WTC11 (cell line): ENCODE results near the gene MCM7. TPM values are rescaled to one million over a fixed set of nuclear protein-coding genes. Genes with fewer than 3 reads are reported as not detected.

Experiments used
- ATAC-seq: fragments of 200-7000 bp; cut with Tn5 transposase; 2 replicates; pipeline ENCODE4 v1.10.0; 2021; ENCODE audit warnings: mild to moderate bottlenecking, moderate library complexity
- CTCF ChIA-PET: fragments of 300-600 bp; sonication (Branson Sonifier 250); formaldehyde crosslinking; loops from one replicate; lab custom pipeline; 2021; ENCODE audit warnings: antibody characterized with exemption; lab: Charles Lee
- POLR2A ChIA-PET: fragments of 350-600 bp; sonication (Branson Sonifier 250); formaldehyde crosslinking; loops from one replicate; lab custom pipeline; 2021; ENCODE audit warnings: antibody characterized with exemption; lab: Charles Lee
- DNase-seq: peaks from one replicate; pipeline ENCODE4 v3.0.0; 2021; ENCODE audit warnings: low spot score
- H3K27ac Mint-ChIP-seq: 2 replicates; pipeline ENCODE4 v1.8.0; 2021; ENCODE audit warnings: mixed read lengths
- H3K27me3 Mint-ChIP-seq: 2 replicates; pipeline ENCODE4 v1.8.0; 2021; ENCODE audit warnings: low read depth, mild to moderate bottlenecking, moderate library complexity, mixed read lengths
- H3K36me3 Mint-ChIP-seq: 2 replicates; pipeline ENCODE4 v1.8.0; 2021; ENCODE audit warnings: mixed read lengths
- H3K4me1 Mint-ChIP-seq: 2 replicates; pipeline ENCODE4 v1.8.0; 2022; ENCODE audit warnings: mixed read lengths
- H3K4me3 Mint-ChIP-seq: 2 replicates; pipeline ENCODE4 v1.8.0; 2021; ENCODE audit warnings: mild to moderate bottlenecking, moderate library complexity, mixed read lengths
- H3K9me3 Mint-ChIP-seq: 2 replicates; pipeline ENCODE4 v1.8.0; 2021; ENCODE audit warnings: mixed read lengths
- ATF1 ChIP-seq: sonication (generic); formaldehyde crosslinking; IDR thresholded peaks from 2 replicates; pipeline ENCODE4 v1.8.1; 2023; ENCODE audit warnings: mild to moderate bottlenecking, moderate library complexity, missing genetic modification reagents
- CBFB ChIP-seq: sonication (generic); formaldehyde crosslinking; IDR thresholded peaks from 2 replicates; pipeline ENCODE4 v1.8.1; 2022; ENCODE audit warnings: mild to moderate bottlenecking, low read depth, missing genetic modification reagents
- EMX1 ChIP-seq: fragments of 250-450 bp; sonication (Bioruptor Pico); IDR thresholded peaks from 2 replicates; pipeline ENCODE4 v1.8.0; 2021; ENCODE audit warnings: mild to moderate bottlenecking
- FOXP1 ChIP-seq: sonication (generic); formaldehyde crosslinking; IDR thresholded peaks from 2 replicates; pipeline ENCODE4 v1.8.0; 2022; ENCODE audit warnings: missing genetic modification reagents, mild to moderate bottlenecking, moderate library complexity, borderline replicate concordance
- JAZF1 ChIP-seq: fragments of 250-450 bp; sonication (Bioruptor Pico); IDR thresholded peaks from 2 replicates; pipeline ENCODE4 v1.9.0; 2021; ENCODE audit warnings: moderate library complexity, mild to moderate bottlenecking, inconsistent platforms
- NFATC4 ChIP-seq: fragments of 250-450 bp; sonication (Bioruptor Pico); IDR thresholded peaks from 2 replicates; pipeline ENCODE4 v1.9.0; 2021; ENCODE audit warnings: mild to moderate bottlenecking
- NR2C2 ChIP-seq: sonication (generic); formaldehyde crosslinking; IDR thresholded peaks from 2 replicates; pipeline ENCODE4 v1.8.0; 2022; ENCODE audit warnings: mild to moderate bottlenecking, missing genetic modification reagents
- PRRX2 ChIP-seq: fragments of 250-450 bp; sonication (Bioruptor Pico); IDR thresholded peaks from 2 replicates; pipeline ENCODE4 v1.8.0; 2021; ENCODE audit warnings: mild to moderate bottlenecking
- SMAD4 ChIP-seq: sonication (generic); formaldehyde crosslinking; IDR thresholded peaks from 2 replicates; pipeline ENCODE4 v1.8.0; 2022; ENCODE audit warnings: mild to moderate bottlenecking, missing genetic modification reagents
- SOX15 ChIP-seq: fragments of 250-450 bp; sonication (Bioruptor Pico); IDR thresholded peaks from 2 replicates; pipeline ENCODE4 v1.9.0; 2021; ENCODE audit warnings: mild to moderate bottlenecking
- ZBTB21 ChIP-seq: sonication (generic); formaldehyde crosslinking; IDR thresholded peaks from 2 replicates; pipeline ENCODE4 v1.8.1; 2023; ENCODE audit warnings: mild to moderate bottlenecking, missing genetic modification reagents, borderline replicate concordance
- ZNF396 ChIP-seq: fragments of 250-450 bp; sonication (Bioruptor Pico); IDR thresholded peaks from 2 replicates; pipeline ENCODE4 v1.8.0; 2021; ENCODE audit warnings: mild to moderate bottlenecking, moderate library complexity, borderline replicate concordance
- ZNF671 ChIP-seq: fragments of 250-450 bp; sonication (Bioruptor Pico); IDR thresholded peaks from 2 replicates; pipeline ENCODE4 v1.8.0; 2021; ENCODE audit warnings: mild to moderate bottlenecking
- total RNA-seq: library from RNA; stranded (reverse); gene quantifications from 3 replicates; pipeline ENCODE4 v1.2.3, GENCODE V29; 2021
- TF ChIP-seq, protein P1 (sequence below): sonication (generic); formaldehyde crosslinking; IDR thresholded peaks from 2 replicates; pipeline ENCODE4 v1.8.0; 2022; ENCODE audit warnings: mild to moderate bottlenecking, missing genetic modification reagents
- TF ChIP-seq, protein P2 (sequence below): fragments of 200-600 bp; IDR thresholded peaks from 2 replicates; pipeline ENCODE4 v1.8.0; 2022; ENCODE audit warnings: antibody characterized with exemption
- TF ChIP-seq, protein P3 (sequence below): fragments of 250-450 bp; sonication (Bioruptor Pico); IDR thresholded peaks from 2 replicates; pipeline ENCODE4 v2.1.2; 2022; ENCODE audit warnings: mild to moderate bottlenecking, moderate library complexity
- TF ChIP-seq, protein P4 (sequence below): fragments of 250-450 bp; sonication (Bioruptor Pico); IDR thresholded peaks from 2 replicates; pipeline ENCODE4 v1.9.0; 2021; ENCODE audit warnings: moderate library complexity, mild to moderate bottlenecking, inconsistent platforms, borderline replicate concordance
- TF ChIP-seq, protein P5 (sequence below): sonication (generic); formaldehyde crosslinking; IDR thresholded peaks from 2 replicates; pipeline ENCODE4 v1.8.1; 2023; ENCODE audit warnings: mild to moderate bottlenecking, missing genetic modification reagents, borderline replicate concordance
- TF ChIP-seq, protein P6 (sequence below): sonication (generic); formaldehyde crosslinking; IDR thresholded peaks from 2 replicates; pipeline ENCODE4 v1.8.1; 2023; ENCODE audit warnings: mild to moderate bottlenecking, moderate library complexity, missing genetic modification reagents

Gene MCM7
- total RNA-seq, 1 experiment from 2014 or later: 351 TPM

DNA sequence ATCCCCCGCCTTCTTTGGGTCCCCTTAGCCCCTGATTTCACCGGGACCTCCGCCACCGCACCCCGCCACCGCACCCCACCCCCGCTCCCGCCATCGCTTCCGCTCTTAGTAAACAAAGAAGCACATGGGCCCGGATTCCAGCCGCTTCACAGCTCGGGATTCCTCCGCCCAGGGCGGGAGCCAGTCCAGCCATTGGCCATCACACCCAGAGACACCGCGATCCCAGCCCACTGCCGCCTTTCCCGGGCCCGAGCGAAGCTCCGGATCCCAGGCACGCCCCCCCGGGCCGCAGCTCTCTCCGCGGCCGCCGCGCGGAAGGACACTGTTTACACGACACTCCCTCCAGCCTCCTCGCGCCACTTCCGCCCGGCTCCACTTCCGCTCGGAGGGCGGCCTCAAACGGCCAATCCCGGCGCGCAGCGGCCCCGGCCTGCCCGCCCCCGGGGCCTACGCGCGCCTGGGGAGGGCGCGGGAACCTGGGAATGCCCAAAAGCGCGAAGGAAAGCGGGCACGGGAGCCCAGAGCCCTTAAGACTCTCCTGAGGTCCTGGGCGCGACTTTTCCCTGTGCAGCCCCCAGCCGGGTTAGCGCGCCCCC is 679 bp downstream of the MCM7 start (continued):
- TF ChIP-seq, protein P1, sequence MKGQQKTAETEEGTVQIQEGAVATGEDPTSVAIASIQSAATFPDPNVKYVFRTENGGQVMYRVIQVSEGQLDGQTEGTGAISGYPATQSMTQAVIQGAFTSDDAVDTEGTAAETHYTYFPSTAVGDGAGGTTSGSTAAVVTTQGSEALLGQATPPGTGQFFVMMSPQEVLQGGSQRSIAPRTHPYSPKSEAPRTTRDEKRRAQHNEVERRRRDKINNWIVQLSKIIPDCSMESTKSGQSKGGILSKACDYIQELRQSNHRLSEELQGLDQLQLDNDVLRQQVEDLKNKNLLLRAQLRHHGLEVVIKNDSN (CRISPR knock-in tag): 0 out of 2 replicates have a peak, but pooled peaks have one; percentile 33
- peak; percentile 78; the same call in 1 of the 2 replicates for TF ChIP-seq EMX1 (CRISPR knock-in tag)
- no peak for TF ChIP-seq NR2C2 (CRISPR knock-in tag)
- no peak for TF ChIP-seq JAZF1
- TF ChIP-seq ZBTB21 (CRISPR knock-in tag): no peak
- no peak for TF ChIP-seq SMAD4 (CRISPR knock-in tag)
- TF ChIP-seq PRRX2 (CRISPR knock-in tag): 0 out of 2 replicates have a peak, but pooled peaks have one; percentile 68
- TF ChIP-seq, protein P2, sequence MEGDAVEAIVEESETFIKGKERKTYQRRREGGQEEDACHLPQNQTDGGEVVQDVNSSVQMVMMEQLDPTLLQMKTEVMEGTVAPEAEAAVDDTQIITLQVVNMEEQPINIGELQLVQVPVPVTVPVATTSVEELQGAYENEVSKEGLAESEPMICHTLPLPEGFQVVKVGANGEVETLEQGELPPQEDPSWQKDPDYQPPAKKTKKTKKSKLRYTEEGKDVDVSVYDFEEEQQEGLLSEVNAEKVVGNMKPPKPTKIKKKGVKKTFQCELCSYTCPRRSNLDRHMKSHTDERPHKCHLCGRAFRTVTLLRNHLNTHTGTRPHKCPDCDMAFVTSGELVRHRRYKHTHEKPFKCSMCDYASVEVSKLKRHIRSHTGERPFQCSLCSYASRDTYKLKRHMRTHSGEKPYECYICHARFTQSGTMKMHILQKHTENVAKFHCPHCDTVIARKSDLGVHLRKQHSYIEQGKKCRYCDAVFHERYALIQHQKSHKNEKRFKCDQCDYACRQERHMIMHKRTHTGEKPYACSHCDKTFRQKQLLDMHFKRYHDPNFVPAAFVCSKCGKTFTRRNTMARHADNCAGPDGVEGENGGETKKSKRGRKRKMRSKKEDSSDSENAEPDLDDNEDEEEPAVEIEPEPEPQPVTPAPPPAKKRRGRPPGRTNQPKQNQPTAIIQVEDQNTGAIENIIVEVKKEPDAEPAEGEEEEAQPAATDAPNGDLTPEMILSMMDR: no peak
- peak; percentile 60; the same call in 1 of the 2 replicates for TF ChIP-seq FOXP1 (CRISPR knock-in tag)
- TF ChIP-seq, protein P3, sequence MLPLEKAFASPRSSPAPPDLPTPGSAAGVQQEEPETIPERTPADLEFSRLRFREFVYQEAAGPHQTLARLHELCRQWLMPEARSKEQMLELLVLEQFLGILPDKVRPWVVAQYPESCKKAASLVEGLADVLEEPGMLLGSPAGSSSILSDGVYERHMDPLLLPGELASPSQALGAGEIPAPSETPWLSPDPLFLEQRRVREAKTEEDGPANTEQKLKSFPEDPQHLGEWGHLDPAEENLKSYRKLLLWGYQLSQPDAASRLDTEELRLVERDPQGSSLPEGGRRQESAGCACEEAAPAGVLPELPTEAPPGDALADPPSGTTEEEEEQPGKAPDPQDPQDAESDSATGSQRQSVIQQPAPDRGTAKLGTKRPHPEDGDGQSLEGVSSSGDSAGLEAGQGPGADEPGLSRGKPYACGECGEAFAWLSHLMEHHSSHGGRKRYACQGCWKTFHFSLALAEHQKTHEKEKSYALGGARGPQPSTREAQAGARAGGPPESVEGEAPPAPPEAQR (CRISPR knock-in tag): no peak
- TF ChIP-seq, protein P4, sequence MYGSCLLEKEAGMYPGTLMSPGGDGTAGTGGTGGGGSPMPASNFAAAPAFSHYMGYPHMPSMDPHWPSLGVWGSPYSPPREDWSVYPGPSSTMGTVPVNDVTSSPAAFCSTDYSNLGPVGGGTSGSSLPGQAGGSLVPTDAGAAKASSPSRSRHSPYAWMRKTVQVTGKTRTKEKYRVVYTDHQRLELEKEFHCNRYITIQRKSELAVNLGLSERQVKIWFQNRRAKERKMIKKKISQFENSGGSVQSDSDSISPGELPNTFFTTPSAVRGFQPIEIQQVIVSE (CRISPR knock-in tag): no peak

DNA sequence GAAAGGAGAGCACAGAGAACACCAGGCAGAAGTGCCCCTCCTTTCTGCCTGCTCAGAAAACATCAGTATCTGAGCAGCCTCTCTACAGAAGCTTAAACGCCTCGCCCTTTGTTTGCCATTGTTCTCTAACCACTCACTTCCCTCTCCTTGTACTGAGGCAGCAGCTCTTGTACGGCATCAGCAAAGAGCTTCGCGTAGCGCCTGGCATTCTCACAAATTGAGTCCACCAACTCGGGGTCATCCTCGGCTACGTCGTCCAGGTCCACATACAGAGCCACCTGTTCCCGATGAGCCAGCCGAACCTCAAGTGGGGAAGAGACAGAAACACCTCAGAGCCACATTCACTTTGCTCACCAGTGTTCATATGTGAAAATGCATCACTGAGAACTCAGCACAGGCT is 1.7 kb downstream of the MCM7 start:
- H3K4me1 Mint-ChIP-seq: peaks cover 24% of the 10 kb centered on the region
- POLR2A ChIA-PET: interaction anchor here (3.6 kb wide), 1 partner anchor 9 kb away, joined by 41 read pairs; the partner anchor contains the start of gene COPS6
- no peak for ATAC-seq
- CTCF ChIA-PET: no interaction called here
- H3K4me3 Mint-ChIP-seq: peak overlapping the region; percentile 91
- H3K27me3 Mint-ChIP-seq: no peaks in the 10 kb centered on the region
- no peak for TF ChIP-seq NR2C2 (CRISPR knock-in tag)
- TF ChIP-seq EMX1 (CRISPR knock-in tag): peak; percentile 23; the same call in 1 of the 2 replicates
- TF ChIP-seq ZNF671 (CRISPR knock-in tag): peak; percentile 61; the same call in 1 of the 2 replicates
- 0 out of 2 replicates have a peak, but pooled peaks have one; percentile 3 for TF ChIP-seq NFATC4 (CRISPR knock-in tag)
- no peak for DNase-seq
- H3K9me3 Mint-ChIP-seq: no peaks in the 10 kb centered on the region
- H3K27ac Mint-ChIP-seq: peak overlapping the region; percentile 99
- H3K36me3 Mint-ChIP-seq: peaks cover 70% of the 10 kb centered on the region

DNA sequence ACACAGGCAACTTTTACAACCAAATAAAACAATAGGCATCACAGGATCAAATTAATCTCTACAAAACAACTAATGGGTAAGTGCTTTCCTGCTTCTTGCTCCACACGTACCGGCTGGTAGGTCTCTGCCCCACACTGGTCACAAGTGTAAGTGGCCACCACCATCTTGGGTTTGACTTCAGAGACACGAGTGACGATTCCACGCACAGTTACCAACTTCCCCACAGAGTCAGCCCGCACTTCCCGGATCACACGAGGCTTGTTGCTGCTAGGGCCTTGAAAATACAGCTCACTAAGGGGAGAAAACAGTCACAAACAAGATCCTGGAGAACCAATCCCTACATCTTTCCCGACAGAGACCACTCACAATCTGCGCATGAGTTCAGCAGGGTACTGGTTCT is 2.3 kb downstream of the MCM7 start:
- Mint-ChIP-seq H3K27ac (peak overlapping the region; percentile 84), H3K4me3 (peak overlapping the region; percentile 91), H3K27me3 (no peaks in the 10 kb centered on the region), H3K36me3 (peaks cover 74% of the 10 kb centered on the region), H3K9me3 (no peaks in the 10 kb centered on the region), H3K4me1 (peaks cover 24% of the 10 kb centered on the region)
- POLR2A ChIA-PET: interaction anchor here (3.6 kb wide), 1 partner anchor 9 kb away, joined by 41 read pairs; the partner anchor contains the start of gene COPS6
- CTCF ChIA-PET: no interaction called here
- DNase-seq: no peak
- ATAC-seq: no peak
- no peak for TF ChIP-seq NFATC4 (CRISPR knock-in tag)
- no peak for TF ChIP-seq ATF1
- TF ChIP-seq CBFB (CRISPR knock-in tag): no peak
- TF ChIP-seq SOX15 (CRISPR knock-in tag): no peak
- TF ChIP-seq, protein P5, sequence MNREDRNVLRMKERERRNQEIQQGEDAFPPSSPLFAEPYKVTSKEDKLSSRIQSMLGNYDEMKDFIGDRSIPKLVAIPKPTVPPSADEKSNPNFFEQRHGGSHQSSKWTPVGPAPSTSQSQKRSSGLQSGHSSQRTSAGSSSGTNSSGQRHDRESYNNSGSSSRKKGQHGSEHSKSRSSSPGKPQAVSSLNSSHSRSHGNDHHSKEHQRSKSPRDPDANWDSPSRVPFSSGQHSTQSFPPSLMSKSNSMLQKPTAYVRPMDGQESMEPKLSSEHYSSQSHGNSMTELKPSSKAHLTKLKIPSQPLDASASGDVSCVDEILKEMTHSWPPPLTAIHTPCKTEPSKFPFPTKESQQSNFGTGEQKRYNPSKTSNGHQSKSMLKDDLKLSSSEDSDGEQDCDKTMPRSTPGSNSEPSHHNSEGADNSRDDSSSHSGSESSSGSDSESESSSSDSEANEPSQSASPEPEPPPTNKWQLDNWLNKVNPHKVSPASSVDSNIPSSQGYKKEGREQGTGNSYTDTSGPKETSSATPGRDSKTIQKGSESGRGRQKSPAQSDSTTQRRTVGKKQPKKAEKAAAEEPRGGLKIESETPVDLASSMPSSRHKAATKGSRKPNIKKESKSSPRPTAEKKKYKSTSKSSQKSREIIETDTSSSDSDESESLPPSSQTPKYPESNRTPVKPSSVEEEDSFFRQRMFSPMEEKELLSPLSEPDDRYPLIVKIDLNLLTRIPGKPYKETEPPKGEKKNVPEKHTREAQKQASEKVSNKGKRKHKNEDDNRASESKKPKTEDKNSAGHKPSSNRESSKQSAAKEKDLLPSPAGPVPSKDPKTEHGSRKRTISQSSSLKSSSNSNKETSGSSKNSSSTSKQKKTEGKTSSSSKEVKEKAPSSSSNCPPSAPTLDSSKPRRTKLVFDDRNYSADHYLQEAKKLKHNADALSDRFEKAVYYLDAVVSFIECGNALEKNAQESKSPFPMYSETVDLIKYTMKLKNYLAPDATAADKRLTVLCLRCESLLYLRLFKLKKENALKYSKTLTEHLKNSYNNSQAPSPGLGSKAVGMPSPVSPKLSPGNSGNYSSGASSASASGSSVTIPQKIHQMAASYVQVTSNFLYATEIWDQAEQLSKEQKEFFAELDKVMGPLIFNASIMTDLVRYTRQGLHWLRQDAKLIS (CRISPR knock-in tag): no peak
- TF ChIP-seq, protein P2: no peak
- no peak for TF ChIP-seq ZNF396 (CRISPR knock-in tag)
- TF ChIP-seq, protein P6, sequence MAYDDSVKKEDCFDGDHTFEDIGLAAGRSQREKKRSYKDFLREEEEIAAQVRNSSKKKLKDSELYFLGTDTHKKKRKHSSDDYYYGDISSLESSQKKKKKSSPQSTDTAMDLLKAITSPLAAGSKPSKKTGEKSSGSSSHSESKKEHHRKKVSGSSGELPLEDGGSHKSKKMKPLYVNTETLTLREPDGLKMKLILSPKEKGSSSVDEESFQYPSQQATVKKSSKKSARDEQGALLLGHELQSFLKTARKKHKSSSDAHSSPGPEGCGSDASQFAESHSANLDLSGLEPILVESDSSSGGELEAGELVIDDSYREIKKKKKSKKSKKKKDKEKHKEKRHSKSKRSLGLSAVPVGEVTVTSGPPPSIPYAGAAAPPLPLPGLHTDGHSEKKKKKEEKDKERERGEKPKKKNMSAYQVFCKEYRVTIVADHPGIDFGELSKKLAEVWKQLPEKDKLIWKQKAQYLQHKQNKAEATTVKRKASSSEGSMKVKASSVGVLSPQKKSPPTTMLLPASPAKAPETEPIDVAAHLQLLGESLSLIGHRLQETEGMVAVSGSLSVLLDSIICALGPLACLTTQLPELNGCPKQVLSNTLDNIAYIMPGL: no peak
